HCEC 1CT (cell line): Measurements from ENCODE around the gene SHISA7.
A peak's percentile ranks its signal among the peaks of the same experiment; 100 is the strongest.
"Not testable (repeated sequence)": the region's sequence is repeated elsewhere in the genome, so short reads cannot be mapped to it uniquely, and the experiment has no call there.

ENCODE experiments used
- DNase-seq: peaks from one replicate; pipeline ENCODE4 v3.0.0-alpha.2; 2017

SHISA7 gene

GRCh38 chr19:55462722-55463121, 19.6 kb upstream of the SHISA7 start:
- no peak for DNase-seq

- DNase-seq, result no peak
Measured at GRCh38 chr19:55461974-55462626, 19.0 kb upstream of the SHISA7 start.

GRCh38 chr19:55461259-55461973, 18.3 kb upstream of the SHISA7 start, which contains the start of gene ISOC2:
Gene ISOC2, minus strand, starts transcription at chr19:55461642. Its CDS starts 5,156 bp downstream, at chr19:55456486.
- peak; percentile 100 for DNase-seq

- peak; percentile 73 for DNase-seq
Measured at GRCh38 chr19:55460670-55461258, 17.7 kb upstream of the SHISA7 start.

- no peak for DNase-seq
Measured at GRCh38 chr19:55459950-55460657, 17.0 kb upstream of the SHISA7 start.

- DNase-seq, result no peak
Measured at GRCh38 chr19:55459551-55459949, 16.4 kb upstream of the SHISA7 start.

- no peak for DNase-seq
Measured at GRCh38 chr19:55457683-55458457, 14.8 kb upstream of the SHISA7 start.

- DNase-seq, result no peak
Measured at GRCh38 chr19:55456347-55456746, 13.2 kb upstream of the SHISA7 start.

GRCh38 chr19:55455576-55456235, 12.6 kb upstream of the SHISA7 start:
- DNase-seq, result no peak

GRCh38 chr19:55454787-55455243, 11.7 kb upstream of the SHISA7 start:
- DNase-seq, result peak; percentile 56

GRCh38 chr19:55453511-55454260, 10.6 kb upstream of the SHISA7 start:
- DNase-seq, result no peak

- DNase-seq, result peak; percentile 43
Measured at GRCh38 chr19:55452749-55453346, 9.7 kb upstream of the SHISA7 start.

GRCh38 chr19:55451965-55452748, 9.1 kb upstream of the SHISA7 start:
- DNase-seq, result no peak

GRCh38 chr19:55451163-55451964, 8.3 kb upstream of the SHISA7 start:
- DNase-seq, result no peak

- DNase-seq, result no peak
Measured at GRCh38 chr19:55449469-55449868, 6.4 kb upstream of the SHISA7 start.

- DNase-seq, result not testable (repeated sequence)
Measured at GRCh38 chr19:55448175-55448490, 5.0 kb upstream of the SHISA7 start.

- no peak for DNase-seq
Measured at GRCh38 chr19:55447421-55448174, 4.5 kb upstream of the SHISA7 start.

GRCh38 chr19:55446060-55446459, 3.0 kb upstream of the SHISA7 start:
- DNase-seq, result no peak
